ENCODE measurements around the gene MVB12B.

The MVB12B gene

DNA sequence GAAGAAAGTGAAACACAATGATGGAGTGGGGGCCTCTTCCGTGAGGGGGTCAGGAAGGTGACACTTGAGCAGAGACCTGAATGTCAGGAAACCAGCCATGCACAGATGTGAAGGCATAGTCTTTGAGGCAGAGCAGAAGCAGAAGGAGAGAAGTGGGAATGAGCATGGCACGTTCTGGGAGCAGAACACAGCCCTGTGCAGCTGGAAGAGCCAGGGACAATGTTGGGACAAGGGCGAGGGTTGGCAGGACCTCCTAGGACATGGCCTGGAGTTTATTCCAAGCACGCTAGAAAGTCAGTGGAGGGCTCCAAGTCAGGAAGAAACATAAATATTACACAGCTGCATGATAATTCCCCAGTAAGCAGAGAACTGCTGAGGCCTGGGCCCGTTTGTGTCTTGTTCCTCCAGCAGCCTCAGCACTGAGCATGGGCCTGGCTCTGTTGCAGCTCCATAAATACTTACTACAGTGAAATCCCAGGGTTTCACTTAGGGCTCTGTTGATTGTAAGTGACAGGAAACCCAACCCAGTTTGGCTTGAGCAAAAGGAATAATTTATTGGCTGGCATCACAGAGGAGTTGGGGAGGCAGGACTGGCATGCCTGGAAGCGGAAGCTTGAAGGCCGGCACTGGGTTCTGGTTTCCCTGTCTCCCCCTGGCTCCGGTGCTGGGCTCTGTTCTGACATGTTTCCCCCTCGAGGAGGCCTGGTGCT, 66.2 kb downstream of the MVB12B start:
- DNase-seq (ENCODE audit: low read depth): no peak
- TF ChIP-seq, protein P1, sequence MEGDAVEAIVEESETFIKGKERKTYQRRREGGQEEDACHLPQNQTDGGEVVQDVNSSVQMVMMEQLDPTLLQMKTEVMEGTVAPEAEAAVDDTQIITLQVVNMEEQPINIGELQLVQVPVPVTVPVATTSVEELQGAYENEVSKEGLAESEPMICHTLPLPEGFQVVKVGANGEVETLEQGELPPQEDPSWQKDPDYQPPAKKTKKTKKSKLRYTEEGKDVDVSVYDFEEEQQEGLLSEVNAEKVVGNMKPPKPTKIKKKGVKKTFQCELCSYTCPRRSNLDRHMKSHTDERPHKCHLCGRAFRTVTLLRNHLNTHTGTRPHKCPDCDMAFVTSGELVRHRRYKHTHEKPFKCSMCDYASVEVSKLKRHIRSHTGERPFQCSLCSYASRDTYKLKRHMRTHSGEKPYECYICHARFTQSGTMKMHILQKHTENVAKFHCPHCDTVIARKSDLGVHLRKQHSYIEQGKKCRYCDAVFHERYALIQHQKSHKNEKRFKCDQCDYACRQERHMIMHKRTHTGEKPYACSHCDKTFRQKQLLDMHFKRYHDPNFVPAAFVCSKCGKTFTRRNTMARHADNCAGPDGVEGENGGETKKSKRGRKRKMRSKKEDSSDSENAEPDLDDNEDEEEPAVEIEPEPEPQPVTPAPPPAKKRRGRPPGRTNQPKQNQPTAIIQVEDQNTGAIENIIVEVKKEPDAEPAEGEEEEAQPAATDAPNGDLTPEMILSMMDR (IDR thresholded peaks at IDR 0.05; ENCODE audit: control insufficient read depth, insufficient read depth, low read depth, low read length, missing control alignments): no peak
- H3K4me3 ChIP-seq (ENCODE audit: control insufficient read depth, low read depth, low read length): no peak overlapping the region

DNA sequence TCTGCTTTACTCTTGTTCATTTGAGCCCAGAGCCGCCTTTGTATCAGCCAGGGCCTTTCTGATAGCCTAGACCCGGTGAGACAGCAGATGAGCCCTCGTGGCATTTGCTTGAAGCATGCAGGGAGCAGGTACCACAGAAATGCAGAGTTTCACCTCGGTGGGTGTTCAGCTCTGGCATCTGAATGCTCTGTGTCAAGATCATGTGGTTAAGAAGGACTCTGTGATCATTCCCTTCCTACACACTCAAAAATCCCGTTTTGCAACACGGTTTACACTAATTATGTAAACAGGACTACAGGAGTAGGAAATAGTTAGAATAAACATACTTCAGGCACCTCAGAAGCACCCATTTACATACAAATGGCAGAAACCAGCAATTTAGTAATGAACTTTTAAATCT, 67.2 kb downstream of the MVB12B start:
- no peak for DNase-seq (ENCODE audit: low read depth)
- H3K4me3 ChIP-seq (ENCODE audit: control insufficient read depth, low read depth, low read length): no peak overlapping the region
- TF ChIP-seq, protein P1 (IDR thresholded peaks at IDR 0.05; ENCODE audit: control insufficient read depth, insufficient read depth, low read depth, low read length, missing control alignments): no peak

DNA sequence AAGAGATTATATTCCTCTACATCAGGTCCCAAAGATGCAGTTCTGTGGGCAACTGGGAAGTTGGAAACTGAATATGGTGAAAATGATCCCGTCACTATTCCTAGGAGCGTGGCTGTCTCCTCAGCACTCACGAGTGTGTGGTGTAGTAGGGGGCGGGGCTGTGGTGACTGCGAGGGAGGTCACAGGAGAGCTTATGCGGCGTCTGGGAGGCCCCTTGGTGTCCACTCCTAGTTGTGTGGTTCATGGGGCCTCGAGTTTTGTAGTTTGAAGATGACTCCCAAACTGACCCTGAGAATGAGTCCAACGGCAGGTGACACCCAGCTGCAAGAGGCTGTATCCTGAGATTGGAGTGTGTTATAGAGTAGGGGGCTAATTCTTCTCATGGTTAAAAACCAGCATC, 68.2 kb downstream of the MVB12B start:
- TF ChIP-seq, protein P1 (IDR thresholded peaks at IDR 0.05; ENCODE audit: control insufficient read depth, insufficient read depth, low read depth, low read length, missing control alignments): no peak
- DNase-seq (ENCODE audit: low read depth): no peak
- no peak overlapping the region for H3K4me3 ChIP-seq (ENCODE audit: control insufficient read depth, low read depth, low read length)

DNA sequence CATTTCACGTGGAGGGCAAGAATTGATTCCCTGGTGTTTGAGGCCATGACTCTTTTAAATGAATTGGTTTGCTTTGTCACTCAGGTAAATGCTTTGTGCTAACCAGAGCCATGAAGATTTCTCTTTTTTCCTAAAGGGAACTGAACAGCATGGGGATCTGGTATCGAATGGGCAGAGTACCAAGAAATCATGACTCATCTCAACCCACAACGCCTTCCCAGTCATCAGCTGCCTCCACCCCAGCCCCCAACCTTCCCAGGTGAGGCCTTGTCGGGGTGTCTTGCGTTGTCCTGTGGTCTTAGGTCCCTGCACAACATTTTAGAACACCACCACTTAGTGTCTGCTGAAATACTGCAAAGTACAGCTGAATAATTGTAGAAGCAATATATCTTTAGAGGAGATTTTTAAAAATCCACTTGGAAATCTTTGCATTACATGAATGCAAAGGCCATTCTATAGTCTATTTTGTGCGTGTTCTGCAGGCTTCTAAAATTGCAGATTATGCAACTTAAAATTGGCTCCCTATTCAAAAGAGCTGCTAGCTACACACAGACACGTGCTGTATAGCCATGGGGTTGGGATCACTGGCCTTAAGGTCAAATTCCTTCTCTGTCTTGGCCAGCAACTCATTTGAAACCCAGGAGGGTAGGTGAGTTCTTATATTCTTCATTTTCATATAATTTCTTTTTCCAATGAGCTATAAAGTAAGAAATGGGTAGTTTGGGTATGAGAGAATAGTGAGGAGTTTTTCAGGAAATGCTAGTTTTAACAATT, 69.0 kb downstream of the MVB12B start:
- no peak for DNase-seq (ENCODE audit: low read depth)
- TF ChIP-seq, protein P1 (IDR thresholded peaks at IDR 0.05; ENCODE audit: control insufficient read depth, insufficient read depth, low read depth, low read length, missing control alignments): no peak
- no peak overlapping the region for H3K4me3 ChIP-seq (ENCODE audit: control insufficient read depth, low read depth, low read length)

DNA sequence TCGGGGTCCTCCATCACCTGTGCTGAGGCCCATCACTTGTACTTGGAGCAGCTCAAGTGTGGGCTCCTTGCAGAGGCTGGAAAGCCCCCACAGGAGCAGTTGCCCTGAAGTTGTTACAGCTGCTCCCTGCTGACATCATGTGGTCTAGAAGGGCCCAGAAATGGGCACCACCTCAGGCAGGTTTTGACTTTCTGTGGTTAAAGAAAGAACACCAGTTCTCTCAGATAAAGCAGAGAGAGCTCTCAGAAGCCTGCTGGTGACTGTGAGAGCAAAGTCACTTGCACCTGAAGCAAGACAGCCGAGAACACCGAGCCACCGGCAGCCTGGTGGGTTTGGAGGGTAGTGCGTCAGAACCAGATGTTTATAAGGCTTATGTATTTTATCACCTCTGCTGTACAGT, 70.4 kb downstream of the MVB12B start:
- DNase-seq (ENCODE audit: low read depth): no peak
- H3K4me3 ChIP-seq (ENCODE audit: control insufficient read depth, low read depth, low read length): no peak overlapping the region
- TF ChIP-seq, protein P1 (IDR thresholded peaks at IDR 0.05; ENCODE audit: control insufficient read depth, insufficient read depth, low read depth, low read length, missing control alignments): no peak

DNA sequence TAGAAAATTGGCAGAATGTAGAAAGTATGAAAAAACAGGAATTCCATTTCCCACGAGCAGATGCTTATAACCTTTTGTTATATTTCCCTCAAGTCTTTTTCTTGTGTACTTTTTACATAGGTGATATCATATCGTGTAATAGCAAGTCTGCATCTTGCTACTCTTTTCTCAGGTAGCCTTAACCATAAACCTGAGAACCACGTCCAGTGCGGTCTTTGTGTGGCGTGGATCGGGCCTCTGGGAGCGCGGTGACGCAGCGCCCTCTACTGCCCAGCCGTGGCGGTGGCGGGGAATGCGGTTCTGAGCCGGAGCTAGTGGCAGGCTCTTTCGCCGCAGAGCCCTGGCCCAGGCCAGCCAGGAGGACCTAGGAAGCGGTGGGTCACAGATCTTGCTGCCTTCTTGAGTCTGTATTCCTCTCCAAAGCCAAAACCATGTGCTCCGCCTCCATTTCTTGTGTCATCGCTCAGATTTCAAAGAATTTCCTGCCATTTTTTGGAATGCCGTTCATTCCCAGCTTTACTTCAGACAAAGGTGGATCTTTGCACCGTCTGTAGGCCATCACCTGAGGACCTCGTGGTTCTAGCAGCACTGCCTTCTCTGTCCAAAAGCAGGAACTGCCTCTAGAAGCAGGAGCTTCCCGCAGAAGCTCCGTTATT, 71.9 kb downstream of the MVB12B start:
- DNase-seq (ENCODE audit: low read depth): no peak
- TF ChIP-seq, protein P1 (IDR thresholded peaks at IDR 0.05; ENCODE audit: control insufficient read depth, insufficient read depth, low read depth, low read length, missing control alignments): peak; percentile 99
- no peak overlapping the region for H3K4me3 ChIP-seq (ENCODE audit: control insufficient read depth, low read depth, low read length)

Data from AG09309 (cell line).